Sigmoid colon (tissue), 4 donors: ENCODE data around the gene DSTN.

Experiments used
- EP300 ChIP-seq, 4 donors: sonication (generic); formaldehyde crosslinking; IDR thresholded peaks; one replicate each; pipeline ENCODE4 v1.6.1; 2017; ENCODE audit warnings: antibody characterized with exemption in 4 of 4
- POLR2A ChIP-seq, 2 donors: fragments of 450-650 bp; IDR thresholded peaks; one replicate each; pipeline ENCODE4 v1.6.1; 2016; ENCODE audit warnings: antibody characterized with exemption in 2 of 2, mild to moderate bottlenecking in 2 of 2, moderate library complexity in 2 of 2
- POLR2AphosphoS5 ChIP-seq, 4 donors: sonication (generic); formaldehyde crosslinking; IDR thresholded peaks; one replicate each; pipeline ENCODE4 v1.6.1; 2017; ENCODE audit warnings: antibody characterized with exemption in 4 of 4
- TF ChIP-seq, protein P1 (sequence below), 4 experiments: fragments of 450-650 bp in 3 of 4; fragments of 200-600 bp in 1 of 4; IDR thresholded peaks; one replicate each; pipeline ENCODE4 v1.5.1; 2016 to 2019; ENCODE audit warnings: antibody characterized with exemption in 4 of 4, mild to moderate bottlenecking in 3 of 4, moderate library complexity in 2 of 4

DNA sequence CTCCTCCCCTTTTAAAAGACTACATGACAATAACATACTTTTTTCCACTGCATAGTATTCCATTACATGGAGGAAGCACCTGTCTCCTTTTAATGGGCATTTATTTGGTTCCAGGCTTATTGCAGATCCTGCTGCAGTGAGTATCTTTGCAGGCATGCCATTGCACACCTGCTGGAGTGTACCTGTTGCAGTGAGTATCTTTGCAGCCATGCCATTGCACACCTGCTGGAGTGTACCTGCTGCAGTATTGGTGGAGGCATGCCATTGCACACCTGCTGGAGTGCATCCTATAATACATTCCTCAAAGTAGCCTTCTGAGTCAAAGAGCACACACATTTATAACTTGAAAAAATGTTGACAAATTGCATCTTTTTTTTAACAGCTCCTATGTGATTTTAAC is 40.3 kb upstream of the DSTN start:
- TF ChIP-seq, protein P1, sequence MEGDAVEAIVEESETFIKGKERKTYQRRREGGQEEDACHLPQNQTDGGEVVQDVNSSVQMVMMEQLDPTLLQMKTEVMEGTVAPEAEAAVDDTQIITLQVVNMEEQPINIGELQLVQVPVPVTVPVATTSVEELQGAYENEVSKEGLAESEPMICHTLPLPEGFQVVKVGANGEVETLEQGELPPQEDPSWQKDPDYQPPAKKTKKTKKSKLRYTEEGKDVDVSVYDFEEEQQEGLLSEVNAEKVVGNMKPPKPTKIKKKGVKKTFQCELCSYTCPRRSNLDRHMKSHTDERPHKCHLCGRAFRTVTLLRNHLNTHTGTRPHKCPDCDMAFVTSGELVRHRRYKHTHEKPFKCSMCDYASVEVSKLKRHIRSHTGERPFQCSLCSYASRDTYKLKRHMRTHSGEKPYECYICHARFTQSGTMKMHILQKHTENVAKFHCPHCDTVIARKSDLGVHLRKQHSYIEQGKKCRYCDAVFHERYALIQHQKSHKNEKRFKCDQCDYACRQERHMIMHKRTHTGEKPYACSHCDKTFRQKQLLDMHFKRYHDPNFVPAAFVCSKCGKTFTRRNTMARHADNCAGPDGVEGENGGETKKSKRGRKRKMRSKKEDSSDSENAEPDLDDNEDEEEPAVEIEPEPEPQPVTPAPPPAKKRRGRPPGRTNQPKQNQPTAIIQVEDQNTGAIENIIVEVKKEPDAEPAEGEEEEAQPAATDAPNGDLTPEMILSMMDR (IDR thresholded peaks at IDR 0.05): no peak
- TF ChIP-seq POLR2AphosphoS5 (IDR thresholded peaks at IDR 0.05): no peak
- no peak for TF ChIP-seq EP300 (IDR thresholded peaks at IDR 0.05)
- TF ChIP-seq POLR2A (IDR thresholded peaks at IDR 0.05): no peak
